ENCODE data around the gene LIMA1.
"Not testable (repeated sequence)": the region's sequence is repeated elsewhere in the genome, so short reads cannot be mapped to it uniquely, and the experiment has no call there.

The LIMA1 gene

DNA sequence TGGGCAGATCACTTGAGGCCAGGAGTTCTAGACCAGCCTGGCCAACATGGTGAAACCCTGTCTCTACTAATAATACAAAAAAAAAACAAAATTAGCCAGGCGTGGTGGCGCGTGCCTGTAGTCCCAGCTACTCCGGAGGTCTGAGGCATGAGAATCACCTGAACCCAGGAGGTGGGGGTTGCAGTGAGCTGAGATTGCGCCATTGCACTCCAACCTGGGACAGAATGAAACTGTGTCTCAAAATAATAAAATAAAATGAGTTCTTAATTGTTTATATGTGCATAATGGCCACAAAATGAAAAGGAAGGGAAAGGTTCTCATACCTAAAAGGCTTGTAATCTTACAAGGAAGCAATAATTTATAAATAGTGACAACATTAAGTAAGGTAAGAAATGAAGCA lies 8.2 kb downstream of the LIMA1 start:
- not testable (repeated sequence) for H3K23ac ChIP-seq (ENCODE audit: low read length); H4K8ac ChIP-seq (ENCODE audit: low read depth, low read length); H3K4me2 ChIP-seq (ENCODE audit: low read length); H3K27me3 ChIP-seq (ENCODE audit: insufficient read depth, low read length); H2BK120ac ChIP-seq (ENCODE audit: insufficient read depth, low read length, poor library complexity); H3K4me1 ChIP-seq (ENCODE audit: control insufficient read depth in 1 of 2, insufficient read depth in 2 of 2, low read length in 2 of 2); H3K4me3 ChIP-seq (ENCODE audit: low read depth, low read length); H2BK5ac ChIP-seq (ENCODE audit: low read depth, low read length, poor library complexity); H3K36me3 ChIP-seq (ENCODE audit: control insufficient read depth in 1 of 2, insufficient read depth in 2 of 2, low read length in 2 of 2); DNase-seq; H4K12ac ChIP-seq (ENCODE audit: low read depth, low read length); H3K14ac ChIP-seq (ENCODE audit: low read length); H3K27ac ChIP-seq (ENCODE audit: low read depth, low read length); H2AK5ac ChIP-seq (ENCODE audit: low read length); H3K9ac ChIP-seq (ENCODE audit: low read length); H2AFZ ChIP-seq (ENCODE audit: insufficient read depth, low read length, poor library complexity); H3K9me3 ChIP-seq (ENCODE audit: insufficient read depth, low read depth, low read length); H3K18ac ChIP-seq (ENCODE audit: low read length); H3K4ac ChIP-seq (ENCODE audit: low read depth, low read length); H3K79me2 ChIP-seq (ENCODE audit: control insufficient read depth, insufficient read depth, low read length, poor library complexity); H2BK12ac ChIP-seq (ENCODE audit: low read length); H4K91ac ChIP-seq (ENCODE audit: low read depth, low read length); H3K79me1 ChIP-seq (ENCODE audit: low read length)
- no CpG with 5 or more reads among the region's 5 CpGs for WGBS (ENCODE audit: extremely low coverage, insufficient coverage, insufficient read length)

DNA sequence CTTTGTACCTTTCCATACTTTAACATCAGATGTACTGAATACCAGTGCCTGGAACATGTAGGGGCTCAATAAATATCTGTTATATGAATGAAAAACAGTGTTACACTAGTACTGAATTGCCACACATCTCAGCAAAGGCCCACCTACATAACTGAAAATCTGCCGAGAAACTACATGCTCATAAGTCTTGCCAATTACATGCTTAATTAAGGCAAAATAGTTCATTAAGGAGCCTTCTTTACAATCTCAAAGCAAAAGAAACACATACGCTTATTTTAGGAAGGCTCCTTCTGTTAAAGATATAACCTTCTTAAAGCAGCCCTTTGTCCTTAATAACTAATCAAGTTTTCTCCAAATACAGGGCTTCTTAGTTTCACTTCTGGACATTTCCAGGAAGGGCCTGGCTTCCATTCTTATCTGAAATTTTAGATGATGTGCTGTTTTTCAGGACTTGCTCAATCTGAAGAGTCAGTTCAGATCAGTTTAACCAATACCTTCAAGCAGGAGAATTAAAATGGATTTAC lies 11.5 kb downstream of the LIMA1 start:
- peak in 1 of 2 donors; percentile 75 for DNase-seq
- no peaks in the 10 kb centered on the region for H3K79me2 ChIP-seq (ENCODE audit: control insufficient read depth, insufficient read depth, low read length, poor library complexity)
- no peaks in the 10 kb centered on the region for H3K27me3 ChIP-seq (ENCODE audit: insufficient read depth, low read length)
- no peak overlapping the region for H2BK12ac ChIP-seq (ENCODE audit: low read length)
- H3K4me3 ChIP-seq (ENCODE audit: low read depth, low read length) = no peak overlapping the region
- peaks cover 7% of the 10 kb centered on the region for H3K79me1 ChIP-seq (ENCODE audit: low read length)
- H3K36me3 ChIP-seq (ENCODE audit: control insufficient read depth in 1 of 2, insufficient read depth in 2 of 2, low read length in 2 of 2) = peaks cover 2% of the 10 kb centered on the region in 2 experiments
- H2BK5ac ChIP-seq (ENCODE audit: low read depth, low read length, poor library complexity) = peak overlapping the region; percentile 73
- peak overlapping the region; percentile 68 for H3K27ac ChIP-seq (ENCODE audit: low read depth, low read length)
- H3K18ac ChIP-seq (ENCODE audit: low read length) = no peak overlapping the region
- H4K8ac ChIP-seq (ENCODE audit: low read depth, low read length) = no peak overlapping the region
- no peak overlapping the region for H4K12ac ChIP-seq (ENCODE audit: low read depth, low read length)
- no peak overlapping the region for H4K91ac ChIP-seq (ENCODE audit: low read depth, low read length)
- H3K14ac ChIP-seq (ENCODE audit: low read length) = no peak overlapping the region
- H3K4me1 ChIP-seq (ENCODE audit: control insufficient read depth in 1 of 2, insufficient read depth in 2 of 2, low read length in 2 of 2) = peaks cover 0 to 2% of the 10 kb centered on the region in 2 experiments
- H2AK5ac ChIP-seq (ENCODE audit: low read length) = no peak overlapping the region
- no peak overlapping the region for H2AFZ ChIP-seq (ENCODE audit: insufficient read depth, low read length, poor library complexity)
- no peaks in the 10 kb centered on the region for H3K9me3 ChIP-seq (ENCODE audit: insufficient read depth, low read depth, low read length)
- H3K23ac ChIP-seq (ENCODE audit: low read length) = no peak overlapping the region
- H2BK120ac ChIP-seq (ENCODE audit: insufficient read depth, low read length, poor library complexity) = no peak overlapping the region
- H3K4me2 ChIP-seq (ENCODE audit: low read length) = no peak overlapping the region
- WGBS (ENCODE audit: extremely low coverage, insufficient coverage, insufficient read length) = no CpG with 5 or more reads among the region's 2 CpGs
- H3K9ac ChIP-seq (ENCODE audit: low read length) = no peak overlapping the region
- H3K4ac ChIP-seq (ENCODE audit: low read depth, low read length) = no peak overlapping the region

DNA sequence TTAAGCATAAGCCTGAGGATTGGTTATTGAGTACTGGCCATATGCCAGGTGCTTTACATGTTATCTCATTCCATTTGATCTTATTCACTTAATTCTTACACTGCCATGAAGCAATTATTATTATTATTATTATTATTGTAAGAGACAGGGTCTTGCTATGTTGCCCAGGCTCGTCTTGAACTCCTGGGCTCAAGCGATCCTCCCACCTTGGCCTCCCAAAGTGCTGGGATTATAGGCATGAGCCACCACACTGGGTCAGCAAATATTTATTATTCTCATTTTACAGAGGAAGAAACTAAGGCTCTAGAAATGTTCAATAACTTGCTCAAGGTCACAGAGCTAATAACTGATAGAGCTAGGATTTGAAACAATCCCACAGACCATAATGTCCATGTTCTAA lies 14.8 kb downstream of the LIMA1 start:
- no peak for DNase-seq
- Histone ChIP-seq H2BK5ac (ENCODE audit: low read depth, low read length, poor library complexity) (no peak overlapping the region), H3K23ac (ENCODE audit: low read length) (no peak overlapping the region), H3K4me2 (ENCODE audit: low read length) (no peak overlapping the region), H3K14ac (ENCODE audit: low read length) (no peak overlapping the region), H3K79me2 (ENCODE audit: control insufficient read depth, insufficient read depth, low read length, poor library complexity) (no peaks in the 10 kb centered on the region), H3K4ac (ENCODE audit: low read depth, low read length) (no peak overlapping the region), H2AK5ac (ENCODE audit: low read length) (no peak overlapping the region), H3K9me3 (ENCODE audit: insufficient read depth, low read depth, low read length) (no peaks in the 10 kb centered on the region), H4K8ac (ENCODE audit: low read depth, low read length) (no peak overlapping the region), H3K4me1 (ENCODE audit: control insufficient read depth in 1 of 2, insufficient read depth in 2 of 2, low read length in 2 of 2) (peaks cover 0 to 2% of the 10 kb centered on the region in 2 experiments), H2BK120ac (ENCODE audit: insufficient read depth, low read length, poor library complexity) (no peak overlapping the region), H2BK12ac (ENCODE audit: low read length) (no peak overlapping the region), H4K91ac (ENCODE audit: low read depth, low read length) (no peak overlapping the region), H2AFZ (ENCODE audit: insufficient read depth, low read length, poor library complexity) (no peak overlapping the region), H3K27me3 (ENCODE audit: insufficient read depth, low read length) (no peaks in the 10 kb centered on the region), H3K36me3 (ENCODE audit: control insufficient read depth in 1 of 2, insufficient read depth in 2 of 2, low read length in 2 of 2) (peaks cover 0 to 2% of the 10 kb centered on the region in 2 experiments), H3K4me3 (ENCODE audit: low read depth, low read length) (no peak overlapping the region), H4K12ac (ENCODE audit: low read depth, low read length) (no peak overlapping the region), H3K9ac (ENCODE audit: low read length) (no peak overlapping the region), H3K79me1 (ENCODE audit: low read length) (peaks cover 8% of the 10 kb centered on the region), H3K27ac (ENCODE audit: low read depth, low read length) (no peak overlapping the region), H3K18ac (ENCODE audit: low read length) (no peak overlapping the region)
- no CpG with 5 or more reads among the region's 2 CpGs for WGBS (ENCODE audit: extremely low coverage, insufficient coverage, insufficient read length)

DNA sequence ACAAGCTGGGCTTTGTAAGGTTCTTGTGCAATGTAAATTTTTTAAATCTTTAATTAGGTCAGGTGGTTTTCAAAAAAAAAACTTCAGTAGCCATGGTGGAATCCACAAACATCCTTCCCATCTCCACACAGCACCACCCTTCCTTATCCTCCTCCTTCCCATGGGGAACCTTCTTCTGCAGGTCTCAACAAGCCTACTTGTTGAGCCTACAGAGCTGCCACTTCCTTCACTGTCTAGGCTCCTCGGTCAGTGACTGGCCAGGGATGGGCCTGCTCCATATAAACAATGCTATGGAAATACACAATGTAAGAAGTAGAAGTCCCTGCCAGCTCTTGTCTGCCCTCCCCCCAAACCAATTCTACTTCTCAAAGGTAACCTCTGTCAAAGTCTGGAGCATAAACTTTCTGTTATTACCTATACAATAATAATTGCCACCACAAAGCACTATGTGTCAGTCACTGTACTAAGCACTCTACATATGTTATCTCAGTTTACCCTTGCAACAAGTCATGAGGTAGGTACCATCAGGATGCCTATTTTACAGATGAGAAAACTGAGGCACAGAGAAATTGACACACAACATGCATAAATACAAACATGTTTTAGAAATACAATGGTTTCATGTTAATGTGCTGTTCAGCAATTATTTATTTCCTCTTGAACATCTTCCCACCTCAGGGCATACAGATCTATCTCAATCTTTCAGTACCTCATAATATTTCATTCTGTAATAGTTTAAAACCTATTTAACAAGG lies 17.4 kb downstream of the LIMA1 start:
- H3K79me2 ChIP-seq (ENCODE audit: control insufficient read depth, insufficient read depth, low read length, poor library complexity) = no peaks in the 10 kb centered on the region
- no peak overlapping the region for H4K12ac ChIP-seq (ENCODE audit: low read depth, low read length)
- no peak overlapping the region for H3K23ac ChIP-seq (ENCODE audit: low read length)
- no CpG with 5 or more reads among the region's 1 CpG for WGBS (ENCODE audit: extremely low coverage, insufficient coverage, insufficient read length)
- no peak overlapping the region for H4K91ac ChIP-seq (ENCODE audit: low read depth, low read length)
- H2BK120ac ChIP-seq (ENCODE audit: insufficient read depth, low read length, poor library complexity) = no peak overlapping the region
- H3K9me3 ChIP-seq (ENCODE audit: insufficient read depth, low read depth, low read length) = no peaks in the 10 kb centered on the region
- peak overlapping the region; percentile 84 for H2BK12ac ChIP-seq (ENCODE audit: low read length)
- H2AK5ac ChIP-seq (ENCODE audit: low read length) = peak overlapping the region; percentile 59
- peaks cover 4% of the 10 kb centered on the region for H3K79me1 ChIP-seq (ENCODE audit: low read length)
- H3K4me2 ChIP-seq (ENCODE audit: low read length) = no peak overlapping the region
- peak overlapping the region; percentile 28 for H4K8ac ChIP-seq (ENCODE audit: low read depth, low read length)
- H3K4me3 ChIP-seq (ENCODE audit: low read depth, low read length) = no peak overlapping the region
- peaks cover 0 to under 1% of the 10 kb centered on the region in 2 experiments for H3K4me1 ChIP-seq (ENCODE audit: control insufficient read depth in 1 of 2, insufficient read depth in 2 of 2, low read length in 2 of 2)
- H3K27ac ChIP-seq (ENCODE audit: low read depth, low read length) = no peak overlapping the region
- H3K36me3 ChIP-seq (ENCODE audit: control insufficient read depth in 1 of 2, insufficient read depth in 2 of 2, low read length in 2 of 2) = peaks cover 0 to 2% of the 10 kb centered on the region in 2 experiments
- H2BK5ac ChIP-seq (ENCODE audit: low read depth, low read length, poor library complexity) = no peak overlapping the region
- peak overlapping the region; percentile 72 for H3K18ac ChIP-seq (ENCODE audit: low read length)
- peak overlapping the region; percentile 9 for H2AFZ ChIP-seq (ENCODE audit: insufficient read depth, low read length, poor library complexity)
- no peaks in the 10 kb centered on the region for H3K27me3 ChIP-seq (ENCODE audit: insufficient read depth, low read length)
- H3K9ac ChIP-seq (ENCODE audit: low read length) = no peak overlapping the region
- no peak for DNase-seq
- H3K14ac ChIP-seq (ENCODE audit: low read length) = peak overlapping the region; percentile 40
- peak overlapping the region; percentile 36 for H3K4ac ChIP-seq (ENCODE audit: low read depth, low read length)
